ENCODE results near the gene DMRT1.
"Not testable (repeated sequence)": the region's sequence is repeated elsewhere in the genome, so short reads cannot be mapped to it uniquely, and the experiment has no call there.

The DMRT1 gene

GRCh38 chr9:982394-983230, 141.1 kb downstream of the DMRT1 start:
- H3K27ac ChIP-seq: no peak overlapping the region
- TF ChIP-seq, protein P1, sequence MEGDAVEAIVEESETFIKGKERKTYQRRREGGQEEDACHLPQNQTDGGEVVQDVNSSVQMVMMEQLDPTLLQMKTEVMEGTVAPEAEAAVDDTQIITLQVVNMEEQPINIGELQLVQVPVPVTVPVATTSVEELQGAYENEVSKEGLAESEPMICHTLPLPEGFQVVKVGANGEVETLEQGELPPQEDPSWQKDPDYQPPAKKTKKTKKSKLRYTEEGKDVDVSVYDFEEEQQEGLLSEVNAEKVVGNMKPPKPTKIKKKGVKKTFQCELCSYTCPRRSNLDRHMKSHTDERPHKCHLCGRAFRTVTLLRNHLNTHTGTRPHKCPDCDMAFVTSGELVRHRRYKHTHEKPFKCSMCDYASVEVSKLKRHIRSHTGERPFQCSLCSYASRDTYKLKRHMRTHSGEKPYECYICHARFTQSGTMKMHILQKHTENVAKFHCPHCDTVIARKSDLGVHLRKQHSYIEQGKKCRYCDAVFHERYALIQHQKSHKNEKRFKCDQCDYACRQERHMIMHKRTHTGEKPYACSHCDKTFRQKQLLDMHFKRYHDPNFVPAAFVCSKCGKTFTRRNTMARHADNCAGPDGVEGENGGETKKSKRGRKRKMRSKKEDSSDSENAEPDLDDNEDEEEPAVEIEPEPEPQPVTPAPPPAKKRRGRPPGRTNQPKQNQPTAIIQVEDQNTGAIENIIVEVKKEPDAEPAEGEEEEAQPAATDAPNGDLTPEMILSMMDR (IDR thresholded peaks at IDR 0.05): no peak
- TF ChIP-seq ZFX (IDR thresholded peaks at IDR 0.05; ENCODE audit: borderline replicate concordance): no peak

GRCh38 chr9:994005-994404, 152.5 kb downstream of the DMRT1 start:
- TF ChIP-seq ZFX (IDR thresholded peaks at IDR 0.05; ENCODE audit: borderline replicate concordance): no peak
- TF ChIP-seq, protein P1 (IDR thresholded peaks at IDR 0.05): no peak
- no peak overlapping the region for H3K27ac ChIP-seq

- no peak overlapping the region for H3K27ac ChIP-seq
- no peak for TF ChIP-seq ZFX (IDR thresholded peaks at IDR 0.05; ENCODE audit: borderline replicate concordance)
- TF ChIP-seq, protein P1 (IDR thresholded peaks at IDR 0.05): no peak
These were observed 153.7 kb downstream of the DMRT1 start for GRCh38 chr9:995192-995591.

- no peak overlapping the region for H3K27ac ChIP-seq
- TF ChIP-seq, protein P1 (IDR thresholded peaks at IDR 0.05): no peak
- TF ChIP-seq ZFX (IDR thresholded peaks at IDR 0.05; ENCODE audit: borderline replicate concordance): no peak
These were observed 154.3 kb downstream of the DMRT1 start for GRCh38 chr9:995781-996180.

GRCh38 chr9:998299-999110, 157.0 kb downstream of the DMRT1 start:
- H3K27ac ChIP-seq: not testable (repeated sequence)

DNA sequence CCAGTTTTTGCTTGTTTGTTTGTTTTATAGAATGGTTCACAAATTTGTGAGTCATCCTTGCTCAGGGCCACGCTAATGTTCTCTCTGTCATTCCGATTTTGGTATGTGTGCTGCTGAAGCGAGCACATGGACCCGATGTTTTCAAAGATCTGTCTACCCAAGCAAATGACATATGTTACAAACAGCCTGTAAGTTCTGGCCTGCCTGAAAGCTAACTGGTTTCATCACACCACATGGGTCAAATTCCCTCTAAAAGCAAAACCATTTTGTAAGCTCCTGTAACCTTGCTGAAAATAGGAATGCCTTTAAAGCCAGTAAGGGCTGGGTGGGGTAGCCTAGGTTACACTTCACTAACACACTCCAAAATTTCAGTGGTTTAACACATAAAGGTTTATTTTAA, 160.3 kb downstream of the DMRT1 start:
- TF ChIP-seq, protein P1 (IDR thresholded peaks at IDR 0.05): no peak
- TF ChIP-seq ZFX (IDR thresholded peaks at IDR 0.05; ENCODE audit: borderline replicate concordance): no peak
- H3K27ac ChIP-seq: no peak overlapping the region

DNA sequence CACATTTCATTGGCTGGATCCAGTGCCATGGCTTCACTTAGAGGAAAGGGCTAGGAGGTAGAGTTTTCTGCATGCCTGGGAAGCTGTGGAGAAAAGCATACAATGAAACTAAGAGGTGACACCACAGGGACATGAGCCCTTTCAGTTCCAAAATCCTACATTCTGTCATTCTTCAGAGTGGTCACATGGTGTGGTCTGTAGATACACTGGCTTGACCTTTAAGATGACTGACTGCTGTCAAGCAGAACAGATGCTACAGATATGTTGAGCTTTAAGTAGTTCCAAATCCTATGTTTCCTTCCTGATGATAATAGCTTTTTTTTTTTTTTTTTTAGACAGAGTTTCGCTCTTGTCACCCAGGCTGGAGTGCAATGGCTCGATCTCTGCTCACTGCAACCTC, 161.2 kb downstream of the DMRT1 start:
- TF ChIP-seq, protein P1 (IDR thresholded peaks at IDR 0.05): no peak
- TF ChIP-seq ZFX (IDR thresholded peaks at IDR 0.05; ENCODE audit: borderline replicate concordance): no peak
- no peak overlapping the region for H3K27ac ChIP-seq
